SIG-M5 treated with dmso at 0.1 percent for 504 hours (cell line): Measurements from ENCODE around the gene MYH16.
"Not testable (repeated sequence)": the region's sequence is repeated elsewhere in the genome, so short reads cannot be mapped to it uniquely, and the experiment has no call there.

Experiments
- DNase-seq: peaks from one replicate; lab custom pipeline; 2025; ENCODE audit not compliant: unreplicated experiment; lab: John Stamatoyannopoulos, UW

MYH16 gene

GRCh38 chr7:99350641-99351040 is 78.0 kb downstream of the MYH16 start:
- not testable (repeated sequence) for DNase-seq

- no peak for DNase-seq
Measured at GRCh38 chr7:99352247-99352646, 79.6 kb downstream of the MYH16 start.

GRCh38 chr7:99355098-99355497 is 82.5 kb downstream of the MYH16 start:
- no peak for DNase-seq

GRCh38 chr7:99357701-99358490 is 85.3 kb downstream of the MYH16 start:
- DNase-seq = no peak

- DNase-seq = not testable (repeated sequence)
Measured at GRCh38 chr7:99358521-99358920, 85.9 kb downstream of the MYH16 start.

GRCh38 chr7:99359465-99360154 is 87.0 kb downstream of the MYH16 start:
- DNase-seq = no peak
